Cardiac muscle cell (in vitro differentiated cells and primary cell): ENCODE results near the gene PARVA. TPM values are rescaled to one million over a fixed set of nuclear protein-coding genes. Genes with fewer than 3 reads are reported as not detected.
A peak's percentile ranks its signal among the peaks of the same experiment; 100 is the strongest.

Source experiments
- DNase-seq, 2 donors: peaks; one replicate each; pipeline versions ENCODE4 v3.0.0 to v3.0.0-alpha.2; 2010 to 2017; ENCODE audit warnings: low read depth in 1 of 2, low spot score in 1 of 2
- H3K27ac ChIP-seq: fragments of 200-600 bp; sonication (generic); 2 replicates; pipeline ENCODE4 v1.5.1; 2016
- H3K27me3 ChIP-seq: fragments of 200-600 bp; sonication (generic); 2 replicates; pipeline ENCODE4 v1.6.0; 2016; ENCODE audit warnings: control low read depth
- H3K36me3 ChIP-seq: fragments of 200-600 bp; sonication (generic); 2 replicates; pipeline ENCODE4 v1.5.1; 2016; ENCODE audit warnings: control low read depth
- H3K4me1 ChIP-seq: fragments of 200-600 bp; sonication (generic); 2 replicates; pipeline ENCODE4 v1.8.1; 2017; ENCODE audit warnings: low read depth, mild to moderate bottlenecking, mixed run types
- H3K4me3 ChIP-seq: fragments of 200-600 bp; sonication (generic); 2 replicates; pipeline ENCODE4 v1.5.1; 2016; ENCODE audit warnings: mild to moderate bottlenecking
- H3K9me3 ChIP-seq: fragments of 200-600 bp; sonication (generic); 2 replicates; pipeline ENCODE4 v1.5.1; 2017; ENCODE audit warnings: low read depth, mild to moderate bottlenecking, control low read depth
- polyA plus RNA-seq: library from polyadenylated mRNA; unstranded; fragments of >200 nt; fragmentation: Nextera tagmentation; extraction: Ambion mirVana; gene quantifications from 2 replicates; pipeline ENCODE4 v1.2.1, GENCODE V29; 2016
- total RNA-seq: library from RNA; depleted of rRNA; stranded (reverse); fragments of >200 nt; gene quantifications from 2 replicates; pipeline ENCODE4 v1.2.3, GENCODE V29; 2016
- TF ChIP-seq, protein P1 (sequence below): IDR thresholded peaks from 2 replicates; pipeline ENCODE4 v1.5.1; 2012; ENCODE audit warnings: low read depth, mild to moderate bottlenecking, low read length

The PARVA gene
- total and polyA plus RNA-seq, 2 experiments from 2014 or later, result 13.0 to 24.2 TPM

DNA sequence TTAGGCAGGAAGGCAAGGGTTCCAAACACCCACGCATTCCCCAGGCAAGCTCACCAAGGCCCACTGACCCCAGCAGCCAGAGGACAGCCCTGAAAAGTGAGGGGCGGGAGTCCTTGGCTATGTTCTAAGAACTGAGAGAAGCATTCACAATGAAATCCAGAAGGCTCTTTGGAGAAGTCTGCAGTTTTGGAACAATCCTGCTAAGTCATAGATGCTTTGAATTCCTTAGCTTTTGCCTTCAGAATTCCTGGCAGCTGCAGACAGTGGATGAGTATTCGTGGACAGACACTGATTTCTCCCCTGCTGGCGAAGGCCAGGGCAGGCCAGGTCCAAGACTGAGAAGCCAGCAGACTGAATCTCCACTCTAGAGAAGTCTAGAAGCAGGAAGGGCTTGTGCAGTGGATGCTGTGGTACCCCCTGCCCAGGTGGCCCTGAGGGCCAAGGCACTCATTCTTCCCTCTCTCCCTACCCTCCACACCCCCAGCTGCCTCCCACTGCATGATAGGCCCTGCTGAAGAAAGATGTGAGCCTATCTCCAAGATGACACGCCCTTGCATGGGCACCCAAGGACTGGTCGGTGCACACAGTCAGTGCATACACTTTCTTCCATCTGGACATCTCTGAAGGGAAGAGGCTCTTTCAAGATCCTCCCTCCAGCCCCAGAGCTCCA is 163.7 kb downstream of the PARVA start:
- no peaks in the 10 kb centered on the region for H3K36me3 ChIP-seq
- H3K4me1 ChIP-seq, result no peaks in the 10 kb centered on the region
- TF ChIP-seq, protein P1, sequence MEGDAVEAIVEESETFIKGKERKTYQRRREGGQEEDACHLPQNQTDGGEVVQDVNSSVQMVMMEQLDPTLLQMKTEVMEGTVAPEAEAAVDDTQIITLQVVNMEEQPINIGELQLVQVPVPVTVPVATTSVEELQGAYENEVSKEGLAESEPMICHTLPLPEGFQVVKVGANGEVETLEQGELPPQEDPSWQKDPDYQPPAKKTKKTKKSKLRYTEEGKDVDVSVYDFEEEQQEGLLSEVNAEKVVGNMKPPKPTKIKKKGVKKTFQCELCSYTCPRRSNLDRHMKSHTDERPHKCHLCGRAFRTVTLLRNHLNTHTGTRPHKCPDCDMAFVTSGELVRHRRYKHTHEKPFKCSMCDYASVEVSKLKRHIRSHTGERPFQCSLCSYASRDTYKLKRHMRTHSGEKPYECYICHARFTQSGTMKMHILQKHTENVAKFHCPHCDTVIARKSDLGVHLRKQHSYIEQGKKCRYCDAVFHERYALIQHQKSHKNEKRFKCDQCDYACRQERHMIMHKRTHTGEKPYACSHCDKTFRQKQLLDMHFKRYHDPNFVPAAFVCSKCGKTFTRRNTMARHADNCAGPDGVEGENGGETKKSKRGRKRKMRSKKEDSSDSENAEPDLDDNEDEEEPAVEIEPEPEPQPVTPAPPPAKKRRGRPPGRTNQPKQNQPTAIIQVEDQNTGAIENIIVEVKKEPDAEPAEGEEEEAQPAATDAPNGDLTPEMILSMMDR, result peak; percentile 37
- no peaks in the 10 kb centered on the region for H3K9me3 ChIP-seq
- H3K27me3 ChIP-seq, result no peaks in the 10 kb centered on the region
- peak in 1 of 2 donors; percentile 89 for DNase-seq
- H3K27ac ChIP-seq, result no peak overlapping the region
- no peak overlapping the region for H3K4me3 ChIP-seq

- Histone ChIP-seq H3K27ac (no peak overlapping the region), H3K27me3 (no peaks in the 10 kb centered on the region)
These were observed 164.3 kb downstream of the PARVA start for GRCh38 chr11:12541583-12542151.

GRCh38 chr11:12542186-12542935 is 165.0 kb downstream of the PARVA start:
- peak in 1 of 2 donors; percentile 32 for DNase-seq

More at GRCh38 chr11:12541583-12542151, 164.3 kb downstream of the PARVA start:
- no peak for DNase-seq
- H3K36me3 ChIP-seq, result no peaks in the 10 kb centered on the region
- TF ChIP-seq, protein P1, result no peak
- H3K4me1 ChIP-seq, result no peaks in the 10 kb centered on the region
- no peak overlapping the region for H3K4me3 ChIP-seq
- no peaks in the 10 kb centered on the region for H3K9me3 ChIP-seq

DNA sequence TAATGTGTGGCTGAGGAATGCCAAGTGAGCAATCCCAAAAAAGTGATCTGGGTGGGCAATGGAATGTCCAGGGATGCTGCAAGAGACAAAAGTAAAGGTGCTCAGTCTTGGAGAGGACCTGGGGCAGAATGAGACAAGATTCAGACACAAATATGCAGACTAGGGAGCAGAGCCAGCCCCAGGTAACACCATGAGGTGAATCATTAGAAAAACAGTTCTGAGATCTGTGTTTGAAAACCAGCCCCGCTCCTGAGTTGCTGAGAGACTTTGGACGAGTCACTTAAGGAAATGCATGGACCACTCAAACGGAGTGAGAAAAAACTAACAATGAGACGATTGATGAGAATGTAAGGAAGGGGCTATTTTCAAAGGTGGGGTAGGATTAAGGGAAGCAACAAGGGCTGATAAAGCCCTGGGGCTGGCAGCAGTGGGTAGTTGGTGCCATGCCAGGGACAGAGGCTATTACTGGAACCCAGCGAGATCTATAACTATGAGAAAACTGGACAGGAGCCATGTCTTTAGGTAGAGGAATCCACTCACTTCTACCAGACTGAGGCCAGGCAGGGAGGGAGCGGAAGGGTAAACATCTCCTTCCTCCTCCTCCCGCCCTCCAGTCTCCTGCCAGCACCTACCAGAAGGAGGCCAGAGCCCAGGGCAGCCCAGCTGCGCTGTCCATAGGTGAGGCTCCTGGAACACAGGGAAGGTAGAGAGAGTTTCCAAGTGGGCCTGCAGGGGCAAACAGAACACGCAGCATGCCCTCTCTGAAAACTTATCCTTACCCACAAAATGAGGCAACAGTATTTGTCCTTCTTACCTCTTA is 166.4 kb downstream of the PARVA start:
- no peaks in the 10 kb centered on the region for H3K9me3 ChIP-seq
- no peak for DNase-seq
- peaks cover 16% of the 10 kb centered on the region for H3K4me1 ChIP-seq
- no peak overlapping the region for H3K27ac ChIP-seq
- no peaks in the 10 kb centered on the region for H3K27me3 ChIP-seq
- H3K36me3 ChIP-seq, result no peaks in the 10 kb centered on the region
- TF ChIP-seq, protein P1, result no peak
- H3K4me3 ChIP-seq, result no peak overlapping the region

More at GRCh38 chr11:12542186-12542935, 165.0 kb downstream of the PARVA start:
- H3K4me1 ChIP-seq, result peaks cover 2% of the 10 kb centered on the region
- no peaks in the 10 kb centered on the region for H3K9me3 ChIP-seq
- no peak overlapping the region for H3K4me3 ChIP-seq
- no peaks in the 10 kb centered on the region for H3K36me3 ChIP-seq
- TF ChIP-seq, protein P1, result no peak
- H3K27me3 ChIP-seq, result no peaks in the 10 kb centered on the region
- no peak overlapping the region for H3K27ac ChIP-seq

DNA sequence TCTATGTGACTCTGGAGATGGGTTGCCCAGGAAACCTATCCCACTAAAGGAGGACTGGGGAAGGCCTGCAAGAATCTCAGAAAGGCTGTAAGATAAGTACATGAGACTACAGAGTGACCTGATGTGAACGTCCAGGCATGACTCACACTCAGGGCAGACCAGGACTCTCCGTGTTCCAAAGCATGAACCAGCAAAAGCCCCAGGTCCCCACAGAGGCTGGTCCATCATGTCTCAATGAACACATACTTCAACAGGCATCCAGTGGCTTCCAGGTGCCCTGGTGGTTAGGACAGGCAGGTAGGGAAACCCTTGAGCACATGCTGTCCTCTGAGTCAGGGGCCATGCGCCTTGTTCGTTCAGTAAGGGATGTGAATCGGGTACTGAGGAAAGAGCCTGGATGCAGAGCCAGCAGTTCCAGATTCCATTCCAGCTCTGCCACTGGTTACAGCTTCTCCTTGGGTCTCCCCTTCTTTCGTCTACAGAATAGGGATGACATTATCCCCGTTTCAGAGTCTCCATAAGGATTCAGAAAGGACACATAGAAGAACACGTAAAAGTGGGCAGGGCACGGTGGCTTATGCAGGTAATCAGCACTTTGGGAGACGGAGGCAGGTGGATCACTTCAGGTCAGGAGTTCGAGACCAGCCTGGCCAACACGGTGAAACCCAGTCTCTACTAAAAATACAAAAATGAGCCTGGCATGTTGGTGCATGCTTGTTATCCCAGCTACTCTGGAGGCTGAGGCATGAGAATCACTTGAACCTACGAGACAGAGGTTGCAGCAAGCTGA is 167.8 kb downstream of the PARVA start:
- Histone ChIP-seq H3K4me1 (peaks cover 19% of the 10 kb centered on the region), H3K36me3 (no peaks in the 10 kb centered on the region), H3K9me3 (no peaks in the 10 kb centered on the region), H3K27ac (no peak overlapping the region), H3K4me3 (no peak overlapping the region), H3K27me3 (no peaks in the 10 kb centered on the region)
- TF ChIP-seq, protein P1, result no peak
- peak in 1 of 2 donors; percentile 22 for DNase-seq
